ENCODE data around the gene B4GALT2.
A peak's percentile ranks its signal among the peaks of the same experiment; 100 is the strongest.

B4GALT2 gene

GRCh38 chr1:43969416-43969745 is 9.6 kb upstream of the B4GALT2 start:
- H3K36me3 ChIP-seq (ENCODE audit: control insufficient read depth in 4 of 4, insufficient read depth in 4 of 4, low read length in 3 of 4) = peaks cover 0 to 32% (median 20%) of the 10 kb centered on the region in 4 experiments
- H3K27me3 ChIP-seq (replicated peaks in 2 of 5; ENCODE audit: control insufficient read depth in 4 of 5, insufficient read depth in 5 of 5, low read length in 4 of 5) = no peaks in the 10 kb centered on the region
- no peak for DNase-seq
- H3K4me1 ChIP-seq (ENCODE audit: control extremely low read depth in 1 of 4, control insufficient read depth in 4 of 4, insufficient read depth in 4 of 4, low read length in 3 of 4) = peaks cover 3 to 27% (median 20%) of the 10 kb centered on the region in 4 experiments
- no peak overlapping the region for H3K27ac ChIP-seq (ENCODE audit: insufficient read depth in 1 of 2, low read depth in 1 of 2, low read length in 2 of 2, poor library complexity in 1 of 2, severe bottlenecking in 2 of 2)
- 65% methylated on average over 6 of the region's 7 CpGs for whole genome bisulfite sequencing (ENCODE audit: insufficient coverage)
- H3K9me3 ChIP-seq (ENCODE audit: control extremely low read depth in 1 of 5, control insufficient read depth in 4 of 5, insufficient read depth in 2 of 5, low read depth in 1 of 5, low read length in 4 of 5) = no peaks in the 10 kb centered on the region
- H3K4me3 ChIP-seq (ENCODE audit: control insufficient read depth in 1 of 7, extremely low read depth in 1 of 7, insufficient read depth in 4 of 7, low read depth in 2 of 7, low read length in 6 of 7) = peak overlapping the region in 6 of 7 experiments; percentile 24 to 99 (median 86)
- ChIA-PET CTCF (interaction anchor here (1.3 to 1.9 kb wide), 2 partner anchors 11 to 16 kb away, joined by 3 to 7 read pairs; no protein-coding TSS in a partner anchor), POLR2A (interaction anchor here (1.4 kb wide), 1 partner anchor 22 kb away, joined by 3 read pairs; the partner anchor contains the start of gene IPO13)

- WGBS (ENCODE audit: insufficient coverage) = 0% methylated on average over 23 of the region's 47 CpGs
- POLR2A ChIA-PET = interaction anchor here (1.4 kb wide), 1 partner anchor 23 kb away, joined by 3 read pairs; the partner anchor contains the start of gene IPO13
These were observed 9.1 kb upstream of the B4GALT2 start, which contains the start of gene DPH2 for GRCh38 chr1:43969746-43970466. Gene DPH2, plus strand, starts transcription at chr1:43970010. Its CDS starts 166 bp downstream, at chr1:43970176.

GRCh38 chr1:43970502-43970901 is 8.5 kb upstream of the B4GALT2 start:
- Histone ChIP-seq H3K4me1 (ENCODE audit: control extremely low read depth in 1 of 4, control insufficient read depth in 4 of 4, insufficient read depth in 4 of 4, low read length in 3 of 4) (peaks cover 3 to 29% (median 23%) of the 10 kb centered on the region in 4 experiments), H3K36me3 (ENCODE audit: control insufficient read depth in 4 of 4, insufficient read depth in 4 of 4, low read length in 3 of 4) (peaks cover 0 to 29% (median 19%) of the 10 kb centered on the region in 4 experiments), H3K4me3 (ENCODE audit: control insufficient read depth in 1 of 7, extremely low read depth in 1 of 7, insufficient read depth in 4 of 7, low read depth in 2 of 7, low read length in 6 of 7) (peak overlapping the region; percentile 82 to 99 (median 83)), H3K27ac (ENCODE audit: insufficient read depth in 1 of 2, low read depth in 1 of 2, low read length in 2 of 2, poor library complexity in 1 of 2, severe bottlenecking in 2 of 2) (peak overlapping the region; percentile 50 to 73), H3K27me3 (replicated peaks in 2 of 5; ENCODE audit: control insufficient read depth in 4 of 5, insufficient read depth in 5 of 5, low read length in 4 of 5) (no peaks in the 10 kb centered on the region), H3K9me3 (ENCODE audit: control extremely low read depth in 1 of 5, control insufficient read depth in 4 of 5, insufficient read depth in 2 of 5, low read depth in 1 of 5, low read length in 4 of 5) (no peaks in the 10 kb centered on the region)
- DNase-seq = no peak
- ChIA-PET POLR2A (no interaction called here), CTCF (interaction anchor here (0.6 to 2.4 kb wide), 6 partner anchors 12 to 207 kb away, joined by 3 to 12 read pairs (median 5); partner anchors contain the start of gene CCDC24)
- WGBS (ENCODE audit: insufficient coverage) = 58% methylated on average over 4 of the region's 5 CpGs

More at GRCh38 chr1:43969746-43970466, 9.1 kb upstream of the B4GALT2 start, which contains the start of gene DPH2:
- peak within 1 kb of the TSS; percentile 50 to 73 for H3K27ac ChIP-seq (ENCODE audit: insufficient read depth in 1 of 2, low read depth in 1 of 2, low read length in 2 of 2, poor library complexity in 1 of 2, severe bottlenecking in 2 of 2)
- peak within 1 kb of the TSS; percentile 82 to 99 (median 83) for H3K4me3 ChIP-seq (ENCODE audit: control insufficient read depth in 1 of 7, extremely low read depth in 1 of 7, insufficient read depth in 4 of 7, low read depth in 2 of 7, low read length in 6 of 7)
- CTCF ChIA-PET = interaction anchor here (0.6 to 1.9 kb wide), 6 partner anchors 11 to 207 kb away, joined by 3 to 7 read pairs (median 4); partner anchors contain the start of gene CCDC24
- no peaks in the 10 kb centered on the region for H3K27me3 ChIP-seq (replicated peaks in 2 of 5; ENCODE audit: control insufficient read depth in 4 of 5, insufficient read depth in 5 of 5, low read length in 4 of 5)
- peaks cover 3 to 28% (median 21%) of the 10 kb centered on the region in 4 experiments for H3K4me1 ChIP-seq (ENCODE audit: control extremely low read depth in 1 of 4, control insufficient read depth in 4 of 4, insufficient read depth in 4 of 4, low read length in 3 of 4)
- peaks cover 0 to 29% (median 19%) of the 10 kb centered on the region in 4 experiments for H3K36me3 ChIP-seq (ENCODE audit: control insufficient read depth in 4 of 4, insufficient read depth in 4 of 4, low read length in 3 of 4)
- no peaks in the 10 kb centered on the region for H3K9me3 ChIP-seq (ENCODE audit: control extremely low read depth in 1 of 5, control insufficient read depth in 4 of 5, insufficient read depth in 2 of 5, low read depth in 1 of 5, low read length in 4 of 5)
- DNase-seq = peak; percentile 98 to 99 (median 99)

- Histone ChIP-seq H3K9me3 (ENCODE audit: control extremely low read depth in 1 of 5, control insufficient read depth in 4 of 5, insufficient read depth in 2 of 5, low read depth in 1 of 5, low read length in 4 of 5) (no peaks in the 10 kb centered on the region), H3K4me1 (ENCODE audit: control extremely low read depth in 1 of 4, control insufficient read depth in 4 of 4, insufficient read depth in 4 of 4, low read length in 3 of 4) (peaks cover 5 to 33% (median 28%) of the 10 kb centered on the region in 4 experiments), H3K36me3 (ENCODE audit: control insufficient read depth in 4 of 4, insufficient read depth in 4 of 4, low read length in 3 of 4) (peaks cover 0 to 29% (median 18%) of the 10 kb centered on the region in 4 experiments), H3K27ac (ENCODE audit: insufficient read depth in 1 of 2, low read depth in 1 of 2, low read length in 2 of 2, poor library complexity in 1 of 2, severe bottlenecking in 2 of 2) (peak overlapping the region in 1 of 2 experiments; percentile 73), H3K27me3 (replicated peaks in 2 of 5; ENCODE audit: control insufficient read depth in 4 of 5, insufficient read depth in 5 of 5, low read length in 4 of 5) (no peaks in the 10 kb centered on the region), H3K4me3 (ENCODE audit: control insufficient read depth in 1 of 7, extremely low read depth in 1 of 7, insufficient read depth in 4 of 7, low read depth in 2 of 7, low read length in 6 of 7) (peak overlapping the region in 5 of 7 experiments; percentile 82 to 99 (median 89))
- CTCF ChIA-PET = interaction anchor here (0.9 to 2.4 kb wide), 6 partner anchors 12 to 208 kb away, joined by 3 to 12 read pairs (median 5); partner anchors contain the start of gene CCDC24
- no peak for DNase-seq
- POLR2A ChIA-PET = no interaction called here
- 96% methylated on average over 7 of the region's 9 CpGs for WGBS (ENCODE audit: insufficient coverage)
These were observed 8.1 kb upstream of the B4GALT2 start for GRCh38 chr1:43970911-43971310.

GRCh38 chr1:43971336-43971980 is 7.6 kb upstream of the B4GALT2 start:
- H3K4me3 ChIP-seq (ENCODE audit: control insufficient read depth in 1 of 7, extremely low read depth in 1 of 7, insufficient read depth in 4 of 7, low read depth in 2 of 7, low read length in 6 of 7) = no peak overlapping the region
- POLR2A ChIA-PET = no interaction called here
- H3K27me3 ChIP-seq (replicated peaks in 2 of 5; ENCODE audit: control insufficient read depth in 4 of 5, insufficient read depth in 5 of 5, low read length in 4 of 5) = no peaks in the 10 kb centered on the region
- WGBS (ENCODE audit: insufficient coverage) = 97% methylated on average over 15 of the region's 17 CpGs
- peaks cover 6 to 38% (median 32%) of the 10 kb centered on the region in 4 experiments for H3K4me1 ChIP-seq (ENCODE audit: control extremely low read depth in 1 of 4, control insufficient read depth in 4 of 4, insufficient read depth in 4 of 4, low read length in 3 of 4)
- no peaks in the 10 kb centered on the region for H3K9me3 ChIP-seq (ENCODE audit: control extremely low read depth in 1 of 5, control insufficient read depth in 4 of 5, insufficient read depth in 2 of 5, low read depth in 1 of 5, low read length in 4 of 5)
- H3K36me3 ChIP-seq (ENCODE audit: control insufficient read depth in 4 of 4, insufficient read depth in 4 of 4, low read length in 3 of 4) = peaks cover 0 to 31% (median 20%) of the 10 kb centered on the region in 4 experiments
- CTCF ChIA-PET = interaction anchor here (0.9 to 2.4 kb wide), 9 partner anchors 13 to 208 kb away, joined by 3 to 12 read pairs (median 5); partner anchors contain the start of gene CCDC24
- no peak overlapping the region for H3K27ac ChIP-seq (ENCODE audit: insufficient read depth in 1 of 2, low read depth in 1 of 2, low read length in 2 of 2, poor library complexity in 1 of 2, severe bottlenecking in 2 of 2)
- DNase-seq = no peak

GRCh38 chr1:43973981-43974442 is 5.0 kb upstream of the B4GALT2 start:
- peaks cover 2 to 47% (median 30%) of the 10 kb centered on the region in 4 experiments for H3K36me3 ChIP-seq (ENCODE audit: control insufficient read depth in 4 of 4, insufficient read depth in 4 of 4, low read length in 3 of 4)
- no peaks in the 10 kb centered on the region for H3K27me3 ChIP-seq (replicated peaks in 2 of 5; ENCODE audit: control insufficient read depth in 4 of 5, insufficient read depth in 5 of 5, low read length in 4 of 5)
- H3K4me1 ChIP-seq (ENCODE audit: control extremely low read depth in 1 of 4, control insufficient read depth in 4 of 4, insufficient read depth in 4 of 4, low read length in 3 of 4) = peaks cover 7 to 59% (median 44%) of the 10 kb centered on the region in 4 experiments
- H3K9me3 ChIP-seq (ENCODE audit: control extremely low read depth in 1 of 5, control insufficient read depth in 4 of 5, insufficient read depth in 2 of 5, low read depth in 1 of 5, low read length in 4 of 5) = no peaks in the 10 kb centered on the region
- 43% methylated on average over 9 of the region's 9 CpGs for WGBS (ENCODE audit: insufficient coverage)
- H3K27ac ChIP-seq (ENCODE audit: insufficient read depth in 1 of 2, low read depth in 1 of 2, low read length in 2 of 2, poor library complexity in 1 of 2, severe bottlenecking in 2 of 2) = peak overlapping the region; percentile 41 to 90
- peak overlapping the region; percentile 57 to 95 (median 88) for H3K4me3 ChIP-seq (ENCODE audit: control insufficient read depth in 1 of 7, extremely low read depth in 1 of 7, insufficient read depth in 4 of 7, low read depth in 2 of 7, low read length in 6 of 7)
- ChIA-PET POLR2A (no interaction called here), CTCF (interaction anchor here (0.7 to 1.0 kb wide), 4 partner anchors 21 to 74 kb away, joined by 3 read pairs; no protein-coding TSS in a partner anchor)
- peak; percentile 27 to 63 (median 61) for DNase-seq

All from common myeloid progenitor, CD34-positive (primary cell).